CD4-positive, alpha-beta memory T cell (primary cell): ENCODE measurements around the gene ARID3A. TPM values are rescaled to one million over a fixed set of nuclear protein-coding genes. Genes with fewer than 3 reads are reported as not detected.
A peak's percentile ranks its signal among the peaks of the same experiment; 100 is the strongest.
"Not testable (repeated sequence)": the region's sequence is repeated elsewhere in the genome, so short reads cannot be mapped to it uniquely, and the experiment has no call there.

Experiments
- CTCF ChIA-PET: fragments of 350-600 bp; sonication (Branson Sonifier 250); formaldehyde crosslinking; loops from one replicate; lab custom pipeline; 2021; ENCODE audit warnings: inconsistent platforms; ENCODE audit not compliant: partially characterized antibody; lab: Charles Lee
- POLR2A ChIA-PET: fragments of 350-600 bp; sonication (Branson Sonifier 250); formaldehyde crosslinking; loops from one replicate; lab custom pipeline; 2021; ENCODE audit not compliant: partially characterized antibody; lab: Charles Lee
- DNase-seq, 5 donors: peaks; one replicate each; pipeline versions ENCODE4 v3.0.0 to v3.0.0-alpha.2; 2020 to 2022; ENCODE audit warnings: mixed read lengths in 1 of 5
- H3K27ac ChIP-seq: one replicate; pipeline ENCODE4 v1.7.0; 2013; ENCODE audit warnings: low read depth, low read length
- H3K27me3 ChIP-seq: 2 replicates; pipeline ENCODE4 v1.7.0; 2013; ENCODE audit warnings: mild to moderate bottlenecking, low read length, moderate library complexity; ENCODE audit not compliant: insufficient read depth
- H3K36me3 ChIP-seq: 2 replicates; pipeline ENCODE4 v1.7.0; 2013; ENCODE audit warnings: mild to moderate bottlenecking, low read length, moderate library complexity; ENCODE audit not compliant: insufficient read depth
- H3K4me1 ChIP-seq: 2 replicates; pipeline ENCODE4 v1.7.0; 2013; ENCODE audit warnings: mild to moderate bottlenecking, low read length, moderate library complexity; ENCODE audit not compliant: insufficient read depth
- H3K4me3 ChIP-seq, 2 donors: one replicate each; pipeline ENCODE4 v1.7.0; 2013; ENCODE audit warnings: low read length in 2 of 2, mild to moderate bottlenecking in 1 of 2
- H3K9me3 ChIP-seq, 2 donors: one replicate each; pipeline ENCODE4 v1.7.0; 2013; ENCODE audit warnings: low read length in 2 of 2, control low read depth in 1 of 2; ENCODE audit not compliant: control insufficient read depth in 1 of 2
- H3K27ac Mint-ChIP-seq, 7 donors: one replicate each; pipeline ENCODE4 v1.8.0; 2020 to 2021; ENCODE audit warnings: mixed read lengths in 7 of 7, mild to moderate bottlenecking in 6 of 7, inconsistent platforms in 3 of 7, moderate library complexity in 3 of 7
- H3K27me3 Mint-ChIP-seq, 2 donors: one replicate each; pipeline ENCODE4 v1.8.0; 2020 to 2021; ENCODE audit warnings: mixed read lengths in 2 of 2
- H3K36me3 Mint-ChIP-seq, 2 donors: one replicate each; pipeline ENCODE4 v1.8.0; 2020 to 2021; ENCODE audit warnings: mixed read lengths in 2 of 2, inconsistent platforms in 1 of 2, mild to moderate bottlenecking in 1 of 2
- H3K4me1 Mint-ChIP-seq, 4 donors: one replicate each; pipeline ENCODE4 v1.8.0; 2020 to 2021; ENCODE audit warnings: mixed read lengths in 4 of 4, mild to moderate bottlenecking in 1 of 4
- H3K4me3 Mint-ChIP-seq, 8 donors: one replicate each; pipeline ENCODE4 v1.8.0; 2020 to 2021; ENCODE audit warnings: mixed read lengths in 8 of 8, mild to moderate bottlenecking in 7 of 8, moderate library complexity in 6 of 8, inconsistent platforms in 3 of 8
- H3K9me3 Mint-ChIP-seq, 8 donors: one replicate each; pipeline ENCODE4 v1.8.0; 2020 to 2021; ENCODE audit warnings: mixed read lengths in 8 of 8, mild to moderate bottlenecking in 5 of 8, inconsistent platforms in 3 of 8, moderate library complexity in 1 of 8
- intact Hi-C: fragments of 100-400 bp; cut with micrococcal nuclease; formaldehyde crosslinking; loops from one replicate; pipeline ENCODE4 v1.15.1; 2023
- polyA plus RNA-seq, 2 donors: library from polyadenylated mRNA; unstranded; fragments of 300-500 nt; fragmentation: Illumina TruSeq; gene quantifications; one replicate each; pipeline ENCODE4 v1.2.3, GENCODE V29; 2021
- total RNA-seq, 2 experiments: library from RNA; stranded (reverse); gene quantifications; one replicate each; pipeline ENCODE4 v1.2.3, GENCODE V29; 2021

Gene ARID3A
- total and polyA plus RNA-seq, 4 experiments from 2014 or later: 0.27 to 9.6 (median 5.2) TPM

- Histone ChIP-seq H3K27ac (peak overlapping the region; percentile 95), H3K4me3 (peak overlapping the region; percentile 66 to 69), H3K9me3 (no peaks in the 10 kb centered on the region), H3K36me3 (peaks cover 3% of the 10 kb centered on the region), H3K27me3 (no peaks in the 10 kb centered on the region), H3K4me1 (peaks cover 60% of the 10 kb centered on the region)
- Mint-ChIP-seq H3K9me3 (peaks cover 0 to 9% (median 0%) of the 10 kb centered on the region in 8 donors), H3K4me1 (peaks cover 19 to 60% (median 39%) of the 10 kb centered on the region in 4 donors), H3K36me3 (peaks cover 0 to 18% of the 10 kb centered on the region in 2 donors), H3K4me3 (peak overlapping the region; percentile 85 to 92 (median 89)), H3K27me3 (peaks cover 0 to 6% of the 10 kb centered on the region in 2 donors), H3K27ac (peak overlapping the region in 6 of 7 donors; percentile 42 to 100 (median 78))
- no peak for DNase-seq
- ChIA-PET POLR2A (interaction anchor here (0.6 to 21.2 kb wide), 18 partner anchors 9 to 250 kb away, joined by 3 to 1029 read pairs (median 4); partner anchors contain the start of genes ABCA7, ARHGAP45, CIRBP and CNN2), CTCF (interaction anchor here (0.9 to 4.5 kb wide), 4 partner anchors 12 to 225 kb away, joined by 3 to 18 read pairs (median 3); partner anchors contain the start of gene WDR18)
- intact Hi-C loops: no loop called here
Measured at GRCh38 chr19:1018932-1019615, 93.2 kb downstream of the ARID3A start.

- Histone ChIP-seq H3K4me3 (peak overlapping the region; percentile 66 to 69), H3K27me3 (no peaks in the 10 kb centered on the region), H3K4me1 (peaks cover 60% of the 10 kb centered on the region), H3K27ac (peak overlapping the region; percentile 95), H3K9me3 (no peaks in the 10 kb centered on the region), H3K36me3 (no peaks in the 10 kb centered on the region)
- H3K4me3 Mint-ChIP-seq: peak overlapping the region; percentile 85 to 92 (median 89)
- H3K27me3 Mint-ChIP-seq: peaks cover 0 to 6% of the 10 kb centered on the region in 2 donors
- POLR2A ChIA-PET: interaction anchor here (0.6 to 21.2 kb wide), 14 partner anchors 10 to 249 kb away, joined by 3 to 1029 read pairs (median 5); partner anchors contain the start of genes ABCA7, ARHGAP45, CIRBP and CNN2
- intact Hi-C loops: no loop called here
- peak overlapping the region; percentile 89 to 100 (median 93) for H3K27ac Mint-ChIP-seq
- peaks cover 0 to 18% of the 10 kb centered on the region in 2 donors for H3K36me3 Mint-ChIP-seq
- DNase-seq: no peak
- H3K9me3 Mint-ChIP-seq: peaks cover 0 to 9% (median 0%) of the 10 kb centered on the region in 8 donors
- CTCF ChIA-PET: interaction anchor here (0.9 to 4.5 kb wide), 4 partner anchors 12 to 225 kb away, joined by 3 to 18 read pairs (median 3); partner anchors contain the start of gene WDR18
- H3K4me1 Mint-ChIP-seq: peaks cover 18 to 60% (median 39%) of the 10 kb centered on the region in 4 donors
Measured at GRCh38 chr19:1019616-1019961, 93.8 kb downstream of the ARID3A start.

GRCh38 chr19:1019980-1020867 lies 94.4 kb downstream of the ARID3A start:
- peak in 3 of 5 donors; percentile 18 to 66 (median 44) for DNase-seq
- Histone ChIP-seq H3K27me3 (no peaks in the 10 kb centered on the region), H3K4me3 (peak overlapping the region; percentile 66 to 69), H3K4me1 (peaks cover 59% of the 10 kb centered on the region), H3K27ac (peak overlapping the region; percentile 95), H3K36me3 (no peaks in the 10 kb centered on the region), H3K9me3 (no peaks in the 10 kb centered on the region)
- Mint-ChIP-seq H3K27me3 (peaks cover 0 to 6% of the 10 kb centered on the region in 2 donors), H3K27ac (peak overlapping the region; percentile 89 to 100 (median 93)), H3K36me3 (peaks cover 0 to 18% of the 10 kb centered on the region in 2 donors), H3K9me3 (peaks cover 0 to 9% (median 0%) of the 10 kb centered on the region in 8 donors), H3K4me1 (peaks cover 19 to 61% (median 41%) of the 10 kb centered on the region in 4 donors), H3K4me3 (peak overlapping the region; percentile 85 to 92 (median 89))
- CTCF ChIA-PET: interaction anchor here (0.6 to 4.5 kb wide), 5 partner anchors 11 to 224 kb away, joined by 3 to 18 read pairs (median 3); partner anchors contain the start of gene WDR18
- intact Hi-C loops: loop anchor here (2.0 kb wide), 3 partner anchors 19 to 57 kb away; partner anchors contain the start of genes ARHGAP45 and GRIN3B
- POLR2A ChIA-PET: interaction anchor here (0.5 to 21.2 kb wide), 16 partner anchors 10 to 410 kb away, joined by 3 to 1029 read pairs (median 4); partner anchors contain the start of genes ABCA7, ARHGAP45, CIRBP and CNN2

GRCh38 chr19:1020868-1021425 lies 95.1 kb downstream of the ARID3A start, which contains the start of gene TMEM259:
Gene TMEM259 (minus strand): TSS chr19:1021123. CDS start chr19:1020996, 127 bp downstream.
- CTCF ChIA-PET: interaction anchor here (1.0 to 4.5 kb wide), 3 partner anchors 10 to 44 kb away, joined by 4 to 18 read pairs (median 4); no protein-coding TSS in a partner anchor
- Mint-ChIP-seq H3K36me3 (peaks cover 0 to 18% of the 10 kb centered on the region in 2 donors), H3K4me1 (peaks cover 19 to 62% (median 39%) of the 10 kb centered on the region in 4 donors), H3K27ac (peak within 1 kb of the TSS; percentile 97 to 100 (median 100)), H3K27me3 (peaks cover 0 to 6% of the 10 kb centered on the region in 2 donors), H3K9me3 (peaks cover 0 to 9% (median 0%) of the 10 kb centered on the region in 8 donors), H3K4me3 (peak within 1 kb of the TSS; percentile 86 to 92 (median 89))
- Histone ChIP-seq H3K4me1 (peaks cover 54% of the 10 kb centered on the region), H3K27me3 (no peaks in the 10 kb centered on the region), H3K27ac (peak within 1 kb of the TSS; percentile 95), H3K9me3 (no peaks in the 10 kb centered on the region), H3K36me3 (no peaks in the 10 kb centered on the region), H3K4me3 (peak within 1 kb of the TSS; percentile 66 to 69)
- intact Hi-C loops: loop anchor here (1.0 to 2.0 kb wide), 6 partner anchors 19 to 224 kb away; partner anchors contain the start of genes ABCA7, ARHGAP45, GRIN3B and PTBP1
- POLR2A ChIA-PET: interaction anchor here (0.6 to 21.2 kb wide), 17 partner anchors 9 to 249 kb away, joined by 3 to 1029 read pairs (median 4); partner anchors contain the start of genes ABCA7, ARHGAP45, CNN2 and POLR2E
- peak; percentile 98 to 99 (median 98) for DNase-seq

- H3K36me3 ChIP-seq, intact Hi-C loops, H3K27me3 ChIP-seq, H3K27ac ChIP-seq, H3K27me3 Mint-ChIP-seq, DNase-seq, H3K4me3 ChIP-seq, H3K9me3 Mint-ChIP-seq, H3K9me3 ChIP-seq: not testable (repeated sequence)
- H3K4me1 ChIP-seq: peaks cover 30% of the 10 kb centered on the region
- H3K36me3 Mint-ChIP-seq: peaks cover 0 to 23% of the 10 kb centered on the region in 2 donors
- peak overlapping the region in 1 of 7 donors; percentile 100 for H3K27ac Mint-ChIP-seq
- POLR2A ChIA-PET: interaction anchor here (1.9 to 21.2 kb wide), 4 partner anchors 16 to 245 kb away, joined by 5 to 1029 read pairs (median 284); partner anchors contain the start of genes ABCA7, ARHGAP45 and CIRBP
- H3K4me3 Mint-ChIP-seq: peak overlapping the region in 1 of 8 donors; percentile 49
- peaks cover 6 to 35% (median 23%) of the 10 kb centered on the region in 4 donors for H3K4me1 Mint-ChIP-seq
- CTCF ChIA-PET: interaction anchor here (1.3 kb wide), 2 partner anchors 12 to 14 kb away, joined by 4 read pairs; no protein-coding TSS in a partner anchor
Measured at GRCh38 chr19:1023883-1024188, 98.0 kb downstream of the ARID3A start.

- DNase-seq, H3K27me3 Mint-ChIP-seq, H3K27me3 ChIP-seq, H3K9me3 ChIP-seq, H3K27ac ChIP-seq, H3K4me3 ChIP-seq, H3K36me3 ChIP-seq, intact Hi-C loops, H3K9me3 Mint-ChIP-seq: not testable (repeated sequence)
- Mint-ChIP-seq H3K36me3 (peaks cover 0 to 20% of the 10 kb centered on the region in 2 donors), H3K27ac (peak overlapping the region in 4 of 7 donors; percentile 2 to 83 (median 60)), H3K4me3 (peak overlapping the region in 4 of 8 donors; percentile 23 to 75 (median 52)), H3K4me1 (peaks cover 8 to 32% (median 20%) of the 10 kb centered on the region in 4 donors)
- H3K4me1 ChIP-seq: peaks cover 31% of the 10 kb centered on the region
- CTCF ChIA-PET: interaction anchor here (1.1 to 1.5 kb wide), 4 partner anchors 40 to 220 kb away, joined by 3 to 10 read pairs (median 4); no protein-coding TSS in a partner anchor
- POLR2A ChIA-PET: interaction anchor here (1.1 to 21.2 kb wide), 7 partner anchors 14 to 244 kb away, joined by 3 to 1029 read pairs (median 6); partner anchors contain the start of genes ABCA7, ARHGAP45, ATP5F1D and CIRBP
Measured at GRCh38 chr19:1025080-1025479, 99.2 kb downstream of the ARID3A start.
